A549 treated with CpdA at 1 μM for 4 hours (cell line): ENCODE data around the gene FLG. TPM values are rescaled to one million over a fixed set of nuclear protein-coding genes. Genes with fewer than 3 reads are reported as not detected.

Experiments
- total RNA-seq: library from RNA; stranded (reverse); fragments of 200-300 nt; extraction: Qiagen RNA extraction; gene quantifications from 5 replicates; pipeline ENCODE4 v1.2.3, GENCODE V29; 2022; ENCODE audit warnings: low read depth

FLG gene
- 0.01 TPM in 2 of 5 replicates, not detected in the others for total RNA-seq

GRCh38 chr1:152325111-152325510 lies at the start of gene FLG:
Gene FLG (minus strand): TSS chr1:152325239. CDS start chr1:152315456, 9,783 bp downstream.

GRCh38 chr1:152359906-152360305 lies 34.9 kb upstream of the FLG start, which contains the start of gene FLG2:
Gene FLG2 (minus strand): TSS chr1:152360006. CDS start chr1:152358884, 1,122 bp downstream.

Other genes starting within 250 kb of the FLG start
- gene TCHHL1, start 236.2 kb downstream of the FLG start, total RNA-seq, result not detected in 5 replicates
- gene TCHH, start 209.8 kb downstream of the FLG start, total RNA-seq, result 0.14 to 0.24 TPM (median 0.19 TPM) in 5 replicates
- not detected in 5 replicates for gene RPTN, start 166.0 kb downstream of the FLG start, total RNA-seq
- 0.01 TPM in 1 of 5 replicates, not detected in the others for gene HRNR, start 101.0 kb downstream of the FLG start, total RNA-seq
- gene FLG2, start 34.8 kb upstream of the FLG start, total RNA-seq, result not detected in 5 replicates
- gene CRNN, start 89.0 kb upstream of the FLG start, total RNA-seq, result not detected in 5 replicates
- 0.18 TPM in 1 of 5 replicates, not detected in the others for gene LCE5A, start 185.6 kb upstream of the FLG start, total RNA-seq
- gene CRCT1, start 189.2 kb upstream of the FLG start, total RNA-seq, result 0.24 to 0.57 TPM (median 0.48 TPM) in 3 of 5 replicates, not detected in the others
- gene LCE3E, start 241.5 kb upstream of the FLG start, total RNA-seq, result not detected in 5 replicates